NCI-H1048 (cell line): ENCODE measurements around the gene TSPYL2.

Experiments used
- DNase-seq: peaks from one replicate; lab custom pipeline; 2025; lab: John Stamatoyannopoulos, UW

TSPYL2 gene

DNA sequence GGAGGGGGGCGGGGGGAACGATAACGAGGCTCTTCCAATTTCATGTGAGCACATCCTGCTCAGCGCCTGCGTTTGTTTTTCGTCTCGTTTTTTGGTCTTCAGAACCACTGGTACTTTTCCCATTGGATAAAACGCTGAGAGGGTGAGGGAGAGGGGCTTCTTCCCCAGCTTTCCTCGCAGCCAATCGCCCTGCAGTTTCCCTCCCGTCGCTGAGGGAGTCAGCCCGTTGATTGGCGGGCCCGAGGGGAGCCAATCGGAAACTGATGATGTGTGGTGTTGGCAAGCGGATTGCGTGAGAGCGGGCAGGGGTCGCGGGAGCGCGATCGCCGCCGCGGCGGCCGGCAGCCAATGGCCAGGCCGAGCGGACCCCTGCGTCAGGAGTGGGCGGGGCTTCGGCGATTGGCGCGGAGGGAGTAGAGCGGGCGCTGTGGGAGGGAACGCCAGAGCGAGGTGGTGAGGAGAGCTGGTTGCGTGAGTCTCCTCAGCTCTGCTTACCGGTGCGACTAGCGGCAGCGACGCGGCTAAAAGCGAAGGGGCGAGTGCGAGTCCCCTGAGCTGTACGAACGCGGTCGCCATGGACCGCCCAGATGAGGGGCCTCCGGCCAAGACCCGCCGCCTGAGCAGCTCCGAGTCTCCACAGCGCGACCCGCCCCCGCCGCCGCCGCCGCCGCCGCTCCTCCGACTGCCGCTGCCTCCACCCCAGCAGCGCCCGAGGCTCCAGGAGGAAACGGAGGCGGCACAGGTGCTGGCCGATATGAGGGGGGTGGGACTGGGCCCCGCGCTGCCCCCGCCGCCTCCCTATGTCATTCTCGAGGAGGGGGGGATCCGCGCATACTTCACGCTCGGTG, at the start of gene TSPYL2:
TSPYL2 (plus strand) TSS at position 443 of the 848 bp plus-strand sequence; CDS start at position 575, 132 bp downstream.
- DNase-seq: peak; percentile 67

GRCh38 chrX:53036149-53036548, 46.0 kb upstream of the TSPYL2 start:
- no peak for DNase-seq

DNA sequence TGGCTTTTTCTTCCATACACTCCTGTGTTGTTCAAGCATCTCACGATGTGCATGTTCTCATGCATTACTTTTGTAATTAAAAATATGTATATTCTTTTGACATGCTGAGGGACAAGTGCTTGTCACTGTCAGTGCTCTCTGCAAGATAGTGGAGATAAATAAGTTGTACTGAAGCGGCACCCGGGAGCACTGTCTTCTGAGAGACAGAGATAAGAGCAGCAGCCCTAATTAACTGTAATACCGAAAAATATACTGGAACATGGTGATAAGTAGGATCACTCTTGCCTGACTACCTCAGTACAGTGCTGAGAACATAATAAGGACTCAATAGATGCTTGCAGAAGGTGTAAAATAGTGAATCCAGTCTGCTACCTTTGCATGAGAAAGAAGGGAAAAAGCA, 42.9 kb upstream of the TSPYL2 start:
- DNase-seq: no peak

DNA sequence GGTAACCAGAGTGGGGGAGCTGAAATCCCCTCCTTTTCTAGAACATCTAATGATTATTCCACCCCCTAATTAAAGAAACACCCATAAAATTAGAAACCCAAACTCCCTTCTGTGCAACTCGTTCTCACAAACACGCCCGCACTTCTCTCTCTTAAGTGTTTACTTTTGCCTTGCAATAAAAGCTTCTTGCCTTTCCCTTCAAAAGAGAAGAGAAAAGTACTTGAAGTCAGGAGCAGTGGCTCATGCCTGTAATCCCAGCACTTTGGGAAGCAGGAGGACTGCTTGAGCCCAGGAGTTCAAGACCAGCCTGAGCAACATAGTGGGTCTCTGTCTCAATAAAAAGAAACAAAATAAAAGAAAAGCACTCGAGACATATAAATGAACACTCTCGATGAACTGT, 37.2 kb upstream of the TSPYL2 start:
- no peak for DNase-seq

DNA sequence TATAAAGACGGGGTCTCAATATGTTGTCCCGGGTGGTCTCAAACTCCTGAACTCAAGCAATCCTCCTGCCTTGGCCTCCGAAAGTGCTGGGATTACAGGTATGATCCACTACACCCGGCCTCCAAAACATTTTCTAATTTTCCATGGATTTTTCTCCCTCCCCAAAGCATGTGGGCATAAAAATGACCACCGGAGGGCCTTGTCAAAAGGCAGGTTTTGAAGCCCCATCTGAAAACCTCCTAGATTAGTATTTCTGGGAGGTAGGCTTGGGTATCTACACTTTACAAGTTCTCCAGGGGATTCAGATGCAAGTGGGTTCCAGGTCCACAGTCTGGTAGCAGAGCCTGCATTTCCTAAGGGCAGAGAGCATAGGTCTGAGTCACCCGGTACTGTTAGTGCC, 34.9 kb upstream of the TSPYL2 start:
- no peak for DNase-seq

DNA sequence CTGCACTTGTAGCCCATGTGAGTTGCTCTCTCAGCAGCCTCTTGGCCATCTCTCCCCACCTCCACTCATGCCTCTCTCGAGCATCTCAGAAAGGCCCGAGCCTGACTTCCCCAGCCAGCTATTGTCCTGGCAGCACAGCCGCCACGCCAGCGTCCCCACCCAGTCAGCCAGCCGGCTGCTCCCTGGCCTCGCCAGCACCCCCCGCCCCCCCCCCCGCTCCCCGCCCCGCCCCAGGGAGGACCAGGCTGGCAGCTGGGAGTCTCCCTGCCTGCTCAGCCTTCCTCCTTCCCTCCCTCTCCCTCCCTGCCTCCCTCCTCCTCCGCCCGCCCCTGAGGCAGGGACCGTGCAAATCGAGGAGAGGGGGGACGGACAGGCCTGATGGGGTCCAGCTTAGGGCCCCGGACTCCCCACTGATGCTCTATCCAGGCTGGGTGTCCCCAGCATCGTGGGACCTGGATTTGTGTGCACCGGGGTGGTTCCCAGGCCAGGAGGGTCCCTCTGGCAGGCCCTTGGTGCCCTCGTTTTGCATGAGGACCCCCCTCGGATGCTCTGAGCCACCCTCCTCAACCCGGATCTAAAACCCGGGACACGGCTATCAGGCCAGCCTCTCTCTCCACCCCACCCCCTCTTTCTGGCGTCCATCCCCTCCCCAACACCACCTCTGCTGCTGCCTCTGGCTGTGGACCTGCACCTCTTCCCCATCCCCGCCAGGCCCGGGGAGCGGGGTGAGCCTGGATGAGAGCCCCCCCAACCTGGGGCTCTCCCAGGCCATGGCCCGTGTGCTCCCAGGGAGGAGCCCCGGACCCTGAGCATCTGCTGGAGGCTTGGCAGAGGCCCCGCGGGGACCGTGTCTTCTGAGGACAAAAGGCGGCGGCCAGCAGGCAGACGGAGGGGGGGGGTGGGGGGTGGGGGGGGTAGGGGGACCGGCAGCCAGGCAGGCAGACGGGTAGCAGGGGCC, 33.7 kb upstream of the TSPYL2 start, which contains the start of gene GPR173:
GPR173 (plus strand) TSS at position 621 of the 958 bp plus-strand sequence. CDS start 27,833 bp downstream, outside the sequence.
- DNase-seq: peak; percentile 5

GRCh38 chrX:53049127-53049517, 33.0 kb upstream of the TSPYL2 start:
- no peak for DNase-seq

- no peak for DNase-seq
Observed at GRCh38 chrX:53050841-53051240, 31.3 kb upstream of the TSPYL2 start.

- DNase-seq: no peak
Observed at GRCh38 chrX:53055244-53055849, 26.8 kb upstream of the TSPYL2 start.

DNA sequence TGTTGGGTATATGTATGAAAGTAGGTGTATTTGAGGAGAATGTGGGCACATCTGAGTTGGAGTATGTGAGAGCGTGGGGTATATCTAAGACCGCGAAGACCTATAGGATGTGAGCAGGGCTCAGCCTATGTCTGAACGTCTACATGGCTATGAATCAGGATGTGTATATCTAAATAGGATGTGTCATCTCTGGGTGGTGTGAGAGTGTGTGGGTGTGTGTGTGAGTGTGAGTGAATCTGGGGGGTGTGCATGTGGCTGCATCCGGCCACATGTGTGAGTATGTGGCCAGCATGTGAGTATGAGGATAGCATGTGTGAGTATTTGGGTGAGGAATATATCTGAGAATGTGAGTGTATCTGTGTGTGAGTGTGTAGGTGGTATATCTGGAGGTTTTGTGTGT, 25.9 kb upstream of the TSPYL2 start:
- no peak for DNase-seq

DNA sequence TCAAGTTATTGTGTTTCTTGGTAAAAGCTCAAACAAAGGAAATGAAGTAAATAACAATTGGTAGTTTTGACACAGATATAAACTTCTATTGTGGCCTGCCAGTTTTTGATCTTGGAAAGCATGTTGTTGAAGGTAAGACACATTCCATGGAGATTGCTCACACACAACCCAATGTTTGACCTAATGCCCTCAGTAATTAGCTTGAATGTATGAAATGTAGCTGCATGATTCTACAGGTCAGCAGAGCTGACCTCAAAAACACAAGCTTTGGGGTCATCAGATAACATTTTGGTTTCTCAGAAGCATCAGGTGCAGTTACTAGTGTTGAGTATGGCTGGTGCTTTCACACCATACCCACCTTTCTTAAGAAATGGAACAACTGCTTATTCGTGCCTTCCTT, 17.1 kb upstream of the TSPYL2 start:
- no peak for DNase-seq

DNA sequence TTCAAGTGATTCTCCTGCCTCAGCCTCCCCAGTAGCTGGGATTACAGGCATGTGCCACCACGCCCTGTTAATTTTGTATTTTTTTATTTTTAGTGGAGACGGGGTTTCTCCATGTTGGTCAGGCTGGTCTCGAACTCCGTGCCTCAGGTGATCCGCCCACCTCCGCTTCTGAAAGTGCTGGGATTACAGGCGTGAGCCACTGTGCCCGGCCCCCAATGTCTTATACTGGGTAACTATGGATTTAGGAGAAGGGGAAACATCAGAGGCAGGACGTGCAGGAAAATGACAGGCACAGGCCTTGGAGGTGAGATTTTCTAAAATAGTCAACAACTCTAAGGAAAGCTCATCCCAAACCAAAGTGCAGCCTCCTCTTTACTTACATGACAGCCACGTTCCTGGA, 11.1 kb upstream of the TSPYL2 start:
- no peak for DNase-seq

- DNase-seq: peak; percentile 25
Observed at GRCh38 chrX:53071604-53072417, 10.4 kb upstream of the TSPYL2 start.

DNA sequence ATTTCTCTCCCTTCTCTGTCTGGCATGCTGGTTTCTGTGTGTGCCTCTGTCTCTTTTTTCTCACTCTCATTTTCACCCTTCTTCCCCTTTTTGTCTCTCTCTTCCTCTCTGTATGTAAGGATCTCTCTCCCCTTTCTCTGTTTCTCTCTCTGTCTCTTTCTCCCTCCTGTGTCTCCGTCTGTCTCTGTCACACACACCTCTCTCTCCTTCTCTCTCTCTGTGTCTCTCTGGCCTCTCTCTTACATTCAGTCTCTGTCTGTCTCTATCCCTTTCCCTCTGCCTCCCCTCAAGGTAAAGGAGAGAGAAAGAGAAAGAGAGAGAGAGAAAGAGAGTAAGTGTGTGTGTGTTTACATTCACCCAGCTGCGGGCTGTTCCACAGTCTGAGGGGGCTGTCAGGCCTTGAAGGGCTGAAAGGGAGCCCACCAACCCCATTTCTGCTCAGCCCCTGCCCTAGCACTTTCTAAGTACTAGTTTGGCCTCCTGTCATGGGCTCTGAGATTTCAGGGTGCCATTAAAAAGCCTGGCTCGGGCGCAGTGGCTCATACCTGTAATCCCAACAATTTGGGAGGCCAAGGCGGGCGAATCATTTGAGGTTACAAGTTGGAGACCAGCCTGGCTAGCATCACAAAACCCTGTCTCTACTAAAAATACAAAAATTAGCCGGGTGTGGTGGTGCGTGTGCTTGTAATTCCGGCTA, 9.6 kb upstream of the TSPYL2 start:
- DNase-seq: no peak

DNA sequence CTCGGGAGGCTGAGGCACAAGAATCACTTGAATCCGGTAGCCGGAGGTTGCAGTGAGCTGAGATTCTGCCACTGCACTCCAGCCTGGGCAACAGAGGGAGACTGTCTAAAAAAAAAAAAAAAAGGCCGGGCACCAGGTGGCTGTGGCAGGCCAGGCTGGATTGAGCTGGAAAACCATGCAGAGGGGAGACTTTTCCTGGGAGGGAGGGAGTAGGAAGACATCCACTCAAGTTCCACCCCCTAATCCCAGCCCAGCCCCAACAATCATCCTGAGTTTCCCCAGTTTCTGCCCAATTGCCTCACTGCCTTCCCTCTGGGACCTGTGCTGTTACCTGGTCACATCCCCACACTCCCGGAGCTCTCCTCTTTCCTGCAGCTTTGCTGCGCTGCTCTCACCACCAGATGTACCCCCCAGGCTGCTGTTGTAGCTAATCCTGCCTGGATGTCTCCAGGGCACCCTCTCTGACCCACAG, 9.0 kb upstream of the TSPYL2 start:
- no peak for DNase-seq

DNA sequence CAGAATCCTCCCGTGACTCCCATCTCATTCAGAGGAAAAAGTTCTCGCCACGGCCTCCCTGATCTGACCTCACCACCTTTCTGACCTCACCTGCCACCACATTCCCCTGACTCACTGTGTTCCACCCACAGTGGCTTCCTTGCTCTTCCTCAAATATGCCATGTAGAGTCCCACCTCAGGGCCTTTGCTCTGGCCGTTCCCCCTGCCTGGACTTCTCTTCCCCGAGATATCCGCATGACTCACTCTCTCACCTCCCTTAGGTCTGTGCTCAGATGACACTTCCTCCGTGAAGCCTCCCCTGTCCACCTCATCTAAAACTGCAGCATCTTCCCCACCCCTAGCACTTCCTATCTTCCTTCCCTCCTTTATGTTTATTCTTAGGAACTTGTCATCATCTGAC, 7.2 kb upstream of the TSPYL2 start:
- no peak for DNase-seq

DNA sequence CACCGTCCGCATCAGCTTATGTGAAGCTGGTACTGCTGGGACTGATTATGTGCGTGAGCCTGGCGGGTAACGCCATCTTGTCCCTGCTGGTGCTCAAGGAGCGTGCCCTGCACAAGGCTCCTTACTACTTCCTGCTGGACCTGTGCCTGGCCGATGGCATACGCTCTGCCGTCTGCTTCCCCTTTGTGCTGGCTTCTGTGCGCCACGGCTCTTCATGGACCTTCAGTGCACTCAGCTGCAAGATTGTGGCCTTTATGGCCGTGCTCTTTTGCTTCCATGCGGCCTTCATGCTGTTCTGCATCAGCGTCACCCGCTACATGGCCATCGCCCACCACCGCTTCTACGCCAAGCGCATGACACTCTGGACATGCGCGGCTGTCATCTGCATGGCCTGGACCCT, 5.5 kb upstream of the TSPYL2 start:
- no peak for DNase-seq

- DNase-seq: no peak
Observed at GRCh38 chrX:53077207-53078197, 4.7 kb upstream of the TSPYL2 start.

GRCh38 chrX:53078943-53079342, 3.2 kb upstream of the TSPYL2 start:
- DNase-seq: no peak
